HG03342 (cell line): ENCODE results near the gene MYLK4.

Source experiments
- ATAC-seq: cut with Tn5 transposase; IDR thresholded peaks from one replicate; pipeline ENCODE4 v1.9.1; 2021; ENCODE audit warnings: mild to moderate bottlenecking, moderate library complexity; ENCODE audit not compliant: unreplicated experiment

Gene MYLK4

GRCh38 chr6:2756687-2757224 is 6.0 kb upstream of the MYLK4 start:
- ATAC-seq: no peak

- no peak for ATAC-seq
Measured at GRCh38 chr6:2756241-2756640, 5.5 kb upstream of the MYLK4 start.

GRCh38 chr6:2755456-2755855 is 4.7 kb upstream of the MYLK4 start:
- ATAC-seq: no peak

GRCh38 chr6:2754911-2755310 is 4.2 kb upstream of the MYLK4 start:
- ATAC-seq: no peak

- no peak for ATAC-seq
Measured at GRCh38 chr6:2754393-2754792, 3.7 kb upstream of the MYLK4 start.

- no peak for ATAC-seq
Measured at GRCh38 chr6:2753743-2754142, 3.0 kb upstream of the MYLK4 start.

GRCh38 chr6:2753110-2753489 is 2.4 kb upstream of the MYLK4 start:
- ATAC-seq: no peak

GRCh38 chr6:2752477-2753109 is 1.9 kb upstream of the MYLK4 start:
- ATAC-seq: no peak

GRCh38 chr6:2751871-2752270 is 1.1 kb upstream of the MYLK4 start:
- ATAC-seq: no peak

- ATAC-seq: no peak
Measured at GRCh38 chr6:2749969-2750600, 637 bp downstream of the MYLK4 start.

GRCh38 chr6:2748183-2748582 is 2.5 kb downstream of the MYLK4 start:
- no peak for ATAC-seq

- no peak for ATAC-seq
Measured at GRCh38 chr6:2746557-2747061, 4.1 kb downstream of the MYLK4 start.

- no peak for ATAC-seq
Measured at GRCh38 chr6:2745246-2745645, 5.5 kb downstream of the MYLK4 start.

- ATAC-seq: no peak
Measured at GRCh38 chr6:2744778-2745177, 5.9 kb downstream of the MYLK4 start.

GRCh38 chr6:2744209-2744771 is 6.4 kb downstream of the MYLK4 start:
- no peak for ATAC-seq

- no peak for ATAC-seq
Measured at GRCh38 chr6:2743280-2744208, 7.2 kb downstream of the MYLK4 start.

GRCh38 chr6:2741756-2742155 is 9.0 kb downstream of the MYLK4 start:
- no peak for ATAC-seq

- ATAC-seq: no peak
Measured at GRCh38 chr6:2740581-2740980, 10.1 kb downstream of the MYLK4 start.

GRCh38 chr6:2739335-2739734 is 11.4 kb downstream of the MYLK4 start:
- no peak for ATAC-seq

GRCh38 chr6:2738373-2738979 is 12.2 kb downstream of the MYLK4 start:
- ATAC-seq: no peak

GRCh38 chr6:2737885-2738284 is 12.8 kb downstream of the MYLK4 start:
- no peak for ATAC-seq
